B cell (primary cell): ENCODE measurements around the gene FAM53A. TPM values are rescaled to one million over a fixed set of nuclear protein-coding genes. Genes with fewer than 3 reads are reported as not detected.

Source experiments
- ATAC-seq: fragments of 200-7000 bp; cut with Tn5 transposase; one replicate; pipeline ENCODE4 v1.10.0; 2021; ENCODE audit warnings: low read depth, mild to moderate bottlenecking, moderate number of reproducible peaks, moderate library complexity
- CTCF ChIA-PET: fragments of 350-600 bp; sonication (Branson Sonifier 250); formaldehyde crosslinking; loops from one replicate; lab custom pipeline; 2021; ENCODE audit warnings: antibody characterized with exemption, inconsistent platforms; lab: Charles Lee
- POLR2A ChIA-PET: fragments of 350-600 bp; sonication (Branson Sonifier 250); formaldehyde crosslinking; loops from one replicate; lab custom pipeline; 2021; ENCODE audit warnings: antibody characterized with exemption; lab: Charles Lee
- DNase-seq: peaks from one replicate; pipeline ENCODE4 v3.0.0; 2013
- H2AFZ ChIP-seq: 2 replicates; pipeline ENCODE4 v1.6.1; 2012; ENCODE audit warnings: mild to moderate bottlenecking, low read depth, low read length; ENCODE audit not compliant: insufficient read depth, poor library complexity, severe bottlenecking
- H3K27ac ChIP-seq, 2 donors: 1 replicate in 1 of 2; 2 replicates in 1 of 2; pipeline ENCODE4 v1.5.1; 2012 to 2013; ENCODE audit warnings: low read length in 2 of 2, mild to moderate bottlenecking in 2 of 2, moderate library complexity in 1 of 2
- H3K27me3 ChIP-seq, 4 experiments: fragments of 200-600 bp in 1 of 4; sonication (generic) in 1 of 4; replicated peaks in 1 of 4; 1 replicate in 2 of 4; 2 replicates in 2 of 4; pipeline versions ENCODE4 v1.6.1 to v1.7.0; 2013 to 2016; ENCODE audit warnings: low read length in 3 of 4, mild to moderate bottlenecking in 2 of 4, mixed read lengths in 1 of 4, moderate library complexity in 1 of 4; ENCODE audit not compliant: insufficient read depth in 4 of 4, control insufficient read depth in 3 of 4; ENCODE audit errors: control extremely low read depth in 1 of 4
- H3K36me3 ChIP-seq, 2 experiments: replicated peaks in 1 of 2; 1 replicate in 1 of 2; 2 replicates in 1 of 2; pipeline versions ENCODE4 v1.6.1 to v1.7.1; 2013; ENCODE audit warnings: low read length in 1 of 2; ENCODE audit not compliant: insufficient read depth in 2 of 2, control insufficient read depth in 1 of 2; ENCODE audit errors: control extremely low read depth in 1 of 2, extremely low read depth in 1 of 2
- H3K4me1 ChIP-seq, 2 donors: fragments of 200-600 bp in 1 of 2; sonication (generic) in 1 of 2; 1 replicate in 1 of 2; 2 replicates in 1 of 2; pipeline versions ENCODE4 v1.5.1 to v1.6.1; 2013 to 2017; ENCODE audit warnings: low read length in 2 of 2; ENCODE audit not compliant: control insufficient read depth in 2 of 2, insufficient read depth in 2 of 2
- H3K4me2 ChIP-seq: replicated peaks from 2 replicates; pipeline ENCODE3; 2012; ENCODE audit warnings: mild to moderate bottlenecking, low read depth, low read length; ENCODE audit not compliant: poor library complexity, severe bottlenecking
- H3K4me3 ChIP-seq, 5 experiments: fragments of 200-600 bp in 1 of 5; sonication (generic) in 1 of 5; 1 replicate in 3 of 5; 2 replicates in 2 of 5; pipeline versions ENCODE4 v1.5.1 to v1.7.0; 2011 to 2016; ENCODE audit warnings: low read length in 4 of 5, mild to moderate bottlenecking in 4 of 5, low read depth in 2 of 5, control low read depth in 1 of 5, moderate library complexity in 1 of 5; ENCODE audit not compliant: insufficient read depth in 1 of 5; ENCODE audit errors: control extremely low read depth in 1 of 5, extremely low read depth in 1 of 5
- H3K79me2 ChIP-seq: fragments of 200-600 bp; sonication (generic); one replicate; pipeline ENCODE4 v1.6.0; 2016; ENCODE audit warnings: low read length; ENCODE audit not compliant: control insufficient read depth, insufficient read depth
- H3K9ac ChIP-seq: fragments of 200-600 bp; sonication (generic); 2 replicates; pipeline ENCODE4 v1.6.1; 2017; ENCODE audit warnings: mild to moderate bottlenecking, low read length, moderate library complexity
- H3K9me3 ChIP-seq, 3 donors: one replicate each; pipeline versions ENCODE4 v1.6.1 to v1.7.1; 2013; ENCODE audit warnings: low read length in 2 of 3; ENCODE audit not compliant: control insufficient read depth in 2 of 3, insufficient read depth in 1 of 3; ENCODE audit errors: control extremely low read depth in 1 of 3
- H4K20me1 ChIP-seq: 2 replicates; pipeline ENCODE4 v1.6.0; 2012; ENCODE audit warnings: mild to moderate bottlenecking, low read length; ENCODE audit not compliant: insufficient read depth, control insufficient read depth, poor library complexity, severe bottlenecking
- H3K27ac Mint-ChIP-seq: one replicate; pipeline ENCODE4 v1.8.0; 2021; ENCODE audit warnings: mixed read lengths
- H3K27me3 Mint-ChIP-seq: one replicate; pipeline ENCODE4 v1.8.0; 2021; ENCODE audit warnings: mixed read lengths
- H3K4me1 Mint-ChIP-seq: one replicate; pipeline ENCODE4 v1.8.0; 2021; ENCODE audit warnings: mixed read lengths
- H3K4me3 Mint-ChIP-seq: one replicate; pipeline ENCODE4 v1.8.0; 2021; ENCODE audit warnings: mixed read lengths
- H3K9me3 Mint-ChIP-seq: one replicate; pipeline ENCODE4 v1.8.0; 2022; ENCODE audit warnings: mixed read lengths; ENCODE audit not compliant: insufficient read depth
- CTCF ChIP-seq: fragments of 200-600 bp; IDR thresholded peaks from one replicate; pipeline ENCODE4 v1.8.0; 2022; ENCODE audit warnings: antibody characterized with exemption, mild to moderate bottlenecking
- EZH2 ChIP-seq: IDR thresholded peaks from 2 replicates; pipeline ENCODE4 v1.6.1; 2012; ENCODE audit warnings: borderline replicate concordance, low read depth, mild to moderate bottlenecking, moderate library complexity, low read length; ENCODE audit not compliant: insufficient read depth, poor library complexity, severe bottlenecking
- WGBS: methylation state at CpG from one replicate; pipeline ENCODE4 v1.1.5; 2013; ENCODE audit warnings: missing lambda C conversion rate; ENCODE audit not compliant: insufficient coverage; 5-methylcytosine and 5-hydroxymethylcytosine counted together
- intact Hi-C: fragments of 100-400 bp; cut with micrococcal nuclease; formaldehyde crosslinking; loops from one replicate; pipeline ENCODE4 v1.10.0; 2022
- polyA plus RNA-seq: library from polyadenylated mRNA; depleted of rRNA; stranded (reverse); fragments of >200 nt; gene quantifications from 2 replicates; pipeline ENCODE4 v1.2.3, GENCODE V29; 2012
- total RNA-seq, 2 donors: library from RNA; stranded (reverse); fragments of 120-200 nt in 1 of 2; gene quantifications; 1 replicate in 1 of 2; 2 replicates in 1 of 2; pipeline versions ENCODE4 v1.2.3 to v1.2.4, GENCODE V29; 2013 to 2022

FAM53A gene
- total and polyA plus RNA-seq, 2 donors (not counting 1 experiment from before 2014, with no cell fraction given): 2.2 to 4.2 TPM

- Mint-ChIP-seq H3K4me1 (no peaks in the 10 kb centered on the region), H3K27ac (no peak overlapping the region)
- intact Hi-C loops: no loop called here
Observed at GRCh38 chr4:1603413-1604135, 80.5 kb downstream of the FAM53A start.

More at GRCh38 chr4:1603413-1604135, 80.5 kb downstream of the FAM53A start:
- no peaks in the 10 kb centered on the region for H3K9me3 Mint-ChIP-seq
- Histone ChIP-seq H3K79me2 (no peaks in the 10 kb centered on the region), H3K27me3 (no peaks in the 10 kb centered on the region), H4K20me1 (no peaks in the 10 kb centered on the region), H3K4me1 (peaks cover 0 to 12% of the 10 kb centered on the region in 2 donors), H3K9me3 (peaks cover 0 to 5% (median 0%) of the 10 kb centered on the region in 3 donors), H2AFZ (no peak overlapping the region), H3K9ac (no peak overlapping the region), H3K27ac (no peak overlapping the region), H3K4me2 (no peak overlapping the region), H3K36me3 (no peaks in the 10 kb centered on the region), H3K4me3 (no peak overlapping the region)
- ChIA-PET POLR2A (no interaction called here), CTCF (no interaction called here)
- DNase-seq: no peak
- H3K4me3 Mint-ChIP-seq: no peak overlapping the region
- TF ChIP-seq CTCF (no peak), EZH2 (no peak)
- WGBS: 82% methylated on average over 17 of the region's 17 CpGs
- H3K27me3 Mint-ChIP-seq: peaks cover 3% of the 10 kb centered on the region
- ATAC-seq: no peak
